Measurements from ENCODE around the gene MTRF1L.

Gene MTRF1L

GRCh38 chr6:153002613-153003365 lies at the start of gene MTRF1L:
MTRF1L (minus strand) TSS chr6:153002709; CDS start chr6:153002685, 24 bp downstream.
- peak; percentile 88 for DNase-seq

GRCh38 chr6:153051801-153052200 lies 49.3 kb upstream of the MTRF1L start:
- DNase-seq: no peak

- DNase-seq: no peak
Observed at GRCh38 chr6:153048631-153049030, 46.1 kb upstream of the MTRF1L start.

- DNase-seq: no peak
Observed at GRCh38 chr6:153047386-153047785, 44.9 kb upstream of the MTRF1L start.

GRCh38 chr6:153045271-153045670 lies 42.8 kb upstream of the MTRF1L start:
- no peak for DNase-seq

GRCh38 chr6:153044295-153044694 lies 41.8 kb upstream of the MTRF1L start:
- no peak for DNase-seq

GRCh38 chr6:153043719-153044118 lies 41.2 kb upstream of the MTRF1L start:
- DNase-seq: no peak

- no peak for DNase-seq
Observed at GRCh38 chr6:153038378-153039057, 36.0 kb upstream of the MTRF1L start.

GRCh38 chr6:153034139-153034538 lies 31.6 kb upstream of the MTRF1L start:
- no peak for DNase-seq

GRCh38 chr6:153032255-153032882 lies 29.9 kb upstream of the MTRF1L start:
- peak; percentile 6 for DNase-seq

- DNase-seq: no peak
Observed at GRCh38 chr6:153031335-153031955, 28.9 kb upstream of the MTRF1L start.

GRCh38 chr6:153028963-153029362 lies 26.5 kb upstream of the MTRF1L start:
- DNase-seq: no peak

- DNase-seq: no peak
Observed at GRCh38 chr6:153028286-153028685, 25.8 kb upstream of the MTRF1L start.

- no peak for DNase-seq
Observed at GRCh38 chr6:153027480-153027879, 25.0 kb upstream of the MTRF1L start.

- no peak for DNase-seq
Observed at GRCh38 chr6:153024709-153025017, 22.2 kb upstream of the MTRF1L start.

- DNase-seq: peak; percentile 22
Observed at GRCh38 chr6:153023977-153024708, 21.6 kb upstream of the MTRF1L start.

GRCh38 chr6:153018355-153018754 lies 15.8 kb upstream of the MTRF1L start:
- DNase-seq: no peak

GRCh38 chr6:153016846-153017245 lies 14.3 kb upstream of the MTRF1L start:
- DNase-seq: no peak

GRCh38 chr6:153015094-153015640 lies 12.7 kb upstream of the MTRF1L start:
- DNase-seq: no peak

GRCh38 chr6:153013438-153013837 lies 10.9 kb upstream of the MTRF1L start:
- DNase-seq: no peak

- DNase-seq: no peak
Observed at GRCh38 chr6:153012856-153013255, 10.3 kb upstream of the MTRF1L start.

GRCh38 chr6:153003366-153003690 lies 819 bp upstream of the MTRF1L start:
- DNase-seq: no peak
